Adrenal gland (tissue), 12 donors: ENCODE measurements around the gene CASTOR1. TPM values are rescaled to one million over a fixed set of nuclear protein-coding genes. Genes with fewer than 3 reads are reported as not detected.

Source experiments
- DNase-seq, 7 donors: peaks; one replicate each; pipeline ENCODE4 v3.0.0-alpha.2; 2019 to 2020
- H3K27ac ChIP-seq, 5 donors: fragments of 200-600 bp; sonication (generic) in 4 of 5; 1 replicate in 3 of 5; 2 replicates in 2 of 5; pipeline versions ENCODE4 v1.5.1 to v1.8.0; 2016 to 2020; ENCODE audit warnings: mild to moderate bottlenecking in 1 of 5
- H3K27me3 ChIP-seq: fragments of 200-600 bp; 2 replicates; pipeline ENCODE4 v1.8.0; 2021
- H3K36me3 ChIP-seq, 2 donors: fragments of 200-600 bp; replicated peaks in 1 of 2; 1 replicate in 1 of 2; 2 replicates in 1 of 2; pipeline versions ENCODE4 v1.5.1 to v1.8.0; 2018 to 2022
- H3K4me1 ChIP-seq, 2 donors: fragments of 200-600 bp; replicated peaks in 1 of 2; 1 replicate in 1 of 2; 2 replicates in 1 of 2; pipeline versions ENCODE4 v1.5.1 to v1.8.0; 2018 to 2021
- H3K4me3 ChIP-seq, 4 donors: fragments of 200-600 bp; sonication (generic) in 3 of 4; one replicate each; pipeline ENCODE4 v1.5.1; 2016 to 2018
- H3K9me3 ChIP-seq, 3 donors: fragments of 200-600 bp; sonication (generic) in 1 of 3; replicated peaks in 1 of 3; 1 replicate in 2 of 3; 2 replicates in 1 of 3; pipeline versions ENCODE4 v1.5.1 to v1.8.0; 2016 to 2021
- CTCF ChIP-seq, 6 experiments: fragments of 450-650 bp in 4 of 6; fragments of 200-600 bp in 2 of 6; sonication (generic) in 1 of 6; IDR thresholded peaks; 1 replicate in 5 of 6; 2 replicates in 1 of 6; pipeline versions ENCODE4 v1.5.1 to v1.8.0; 2016 to 2021; ENCODE audit warnings: antibody characterized with exemption in 6 of 6, mild to moderate bottlenecking in 2 of 6, moderate library complexity in 1 of 6
- POLR2A ChIP-seq, 2 donors: fragments of 450-650 bp; IDR thresholded peaks; one replicate each; pipeline ENCODE4 v1.6.1; 2017; ENCODE audit warnings: antibody characterized with exemption in 2 of 2, mild to moderate bottlenecking in 2 of 2, moderate library complexity in 1 of 2
- WGBS, 4 donors: extraction: QIAGEN DNeasy Blood & Tissue Kit in 2 of 4; methylation state at CpG; one replicate each; pipeline versions ENCODE4 v1.1.5 to v1.1.7; 2013 to 2017; 5-methylcytosine and 5-hydroxymethylcytosine counted together
- intact Hi-C, 2 donors: fragments of 100-400 bp; cut with DNase I; formaldehyde crosslinking; loops; one replicate each; pipeline versions ENCODE4 v1.14.1 to v1.15.0; 2022 to 2023
- polyA plus RNA-seq, 3 donors: library from polyadenylated mRNA; stranded (reverse); fragments of 200-250 nt in 2 of 3; fragments of 350-450 nt in 1 of 3; fragmentation: Illumina TruSeq in 1 of 3; extraction: RNeasy Lipid Tissue Mini Kit (QIAGEN cat#74804) in 1 of 3; gene quantifications; one replicate each; pipeline ENCODE4 v1.2.3, GENCODE V29; 2013 to 2014
- total RNA-seq, 9 donors: library from RNA; depleted of rRNA in 4 of 9; stranded (reverse); fragments of >200 nt in 4 of 9; fragments of 120-200 nt in 1 of 9; fragmentation: NEBNext Ultra II Directional in 1 of 9; extraction: Animal tissue kit (Norgen Biotek cat#: 25700) in 1 of 9; gene quantifications; one replicate each; pipeline versions ENCODE4 v1.1.0 to v1.2.4, GENCODE V29; 2013 to 2023
- donor health status: healthy with polysubstance abuse.
- donor health status: Bipolar disorder and iron deficiency.
- donor health status: DM: yes; HTN: yes; CAD: no.
- donor health status: DM: no; HTN: no; CAD: no.
- donor health status: DM: no; HTN: no; CAD: no.
- donor health status: DM: yes; HTN: yes; CAD: no.

The CASTOR1 gene
- total and polyA plus RNA-seq, 12 donors, result 2.4 to 20.1 (median 15.0) TPM

DNA sequence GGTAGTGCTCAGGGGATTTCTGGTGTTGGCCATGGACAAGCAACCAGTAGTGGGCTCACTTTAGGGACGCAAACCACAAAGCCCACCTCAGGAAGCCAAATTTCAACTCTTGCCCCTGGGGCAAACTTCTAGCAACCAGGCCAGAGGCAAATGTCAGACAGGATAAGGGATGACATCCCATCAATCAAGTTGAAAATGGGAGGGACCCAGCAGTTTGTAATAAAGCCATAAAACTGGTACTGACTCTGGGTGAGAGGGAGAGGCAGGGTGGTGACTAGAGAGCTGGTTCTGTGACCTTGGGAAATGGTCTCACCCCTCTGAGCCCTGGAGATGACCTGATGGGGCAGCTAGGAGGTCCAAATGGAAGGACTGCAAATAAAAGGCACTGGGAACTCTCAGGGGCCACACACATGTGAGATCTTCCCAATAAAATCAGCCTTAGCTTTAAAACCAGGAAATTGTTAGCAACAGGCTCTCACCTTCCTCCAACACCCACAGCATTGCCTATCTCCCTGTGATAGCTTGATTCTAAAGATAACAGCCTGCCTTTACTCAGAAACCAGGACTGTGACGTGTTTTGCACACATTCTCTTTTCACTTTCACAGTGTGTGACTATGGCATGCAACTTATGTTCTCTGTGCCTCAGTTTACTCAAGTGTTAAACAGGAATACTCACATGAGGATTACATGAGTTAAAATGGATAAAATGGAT, 43.8 kb upstream of the CASTOR1 start:
- no peak overlapping the region for H3K27ac ChIP-seq
- intact Hi-C loops, result no loop called here

DNA sequence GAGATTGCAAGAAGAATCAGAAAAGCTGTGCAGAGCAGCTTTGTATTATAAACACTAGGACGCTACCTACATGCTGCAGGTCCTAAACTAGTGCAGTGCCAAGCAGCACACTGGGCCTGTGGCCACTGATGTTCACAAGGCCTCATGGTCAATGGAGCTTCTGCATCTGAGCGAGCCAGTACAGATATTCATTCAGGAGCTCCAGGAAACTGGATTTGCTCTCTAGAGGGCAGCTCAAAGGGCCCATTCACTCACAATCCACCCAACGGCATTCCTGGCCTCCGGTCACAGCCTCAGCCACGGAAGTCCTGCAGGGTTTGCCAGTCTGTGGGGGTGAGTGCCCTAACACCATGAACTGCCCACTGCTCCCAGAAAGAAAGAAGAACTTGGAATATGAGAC, 43.2 kb upstream of the CASTOR1 start:
- H3K36me3 ChIP-seq, result peaks cover 0 to 55% of the 10 kb centered on the region in 2 donors

More for the DNA sequence above, 43.8 kb upstream of the CASTOR1 start:
- WGBS, 4 donors, result 83 to 94% (median 88%) methylated on average over 2 of the region's 2 CpGs
- peaks cover 0 to 61% of the 10 kb centered on the region in 2 donors for H3K36me3 ChIP-seq
- no peaks in the 10 kb centered on the region for H3K27me3 ChIP-seq
- H3K4me3 ChIP-seq, result no peak overlapping the region
- TF ChIP-seq POLR2A (IDR thresholded peaks at IDR 0.05), result no peak
- TF ChIP-seq CTCF (IDR thresholded peaks at IDR 0.05), result no peak
- no peaks in the 10 kb centered on the region for H3K9me3 ChIP-seq
- H3K4me1 ChIP-seq, result no peaks in the 10 kb centered on the region
- no peak for DNase-seq

DNA sequence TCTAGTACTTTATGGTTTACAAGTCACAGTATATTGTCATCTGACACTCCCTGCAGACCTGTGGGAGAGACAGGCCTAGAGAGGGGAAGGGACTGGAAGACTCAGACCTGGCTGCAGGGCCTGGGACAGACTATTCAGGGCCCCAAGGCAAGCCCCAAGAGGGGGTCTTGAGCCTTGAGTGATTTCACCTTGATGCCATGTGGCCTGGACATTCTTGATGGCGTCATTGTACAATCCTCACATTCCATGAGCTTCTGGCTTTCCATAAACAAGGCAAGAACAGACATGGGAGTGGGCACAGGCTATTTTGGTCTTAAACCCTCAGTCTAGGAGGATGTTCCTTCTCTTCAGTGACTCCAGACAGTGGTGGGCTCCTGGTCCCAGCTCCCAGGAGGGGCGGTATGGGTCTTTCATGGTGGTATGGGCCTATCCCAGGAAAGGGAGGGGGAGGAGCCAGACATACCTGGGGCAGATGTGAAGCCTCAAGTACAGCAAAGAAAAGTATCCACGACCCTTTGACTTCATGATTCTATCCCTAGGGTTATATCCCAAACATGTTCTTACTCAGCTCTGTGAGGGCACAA, 39.3 kb upstream of the CASTOR1 start:
- Histone ChIP-seq H3K4me3 (no peak overlapping the region), H3K4me1 (peaks cover 29 to 30% of the 10 kb centered on the region in 2 donors), H3K27ac (no peak overlapping the region), H3K9me3 (no peaks in the 10 kb centered on the region), H3K27me3 (no peaks in the 10 kb centered on the region), H3K36me3 (peaks cover 0 to 15% of the 10 kb centered on the region in 2 donors)
- 75 to 91% (median 79%) methylated on average over 3 of the region's 3 CpGs for WGBS, 4 donors
- TF ChIP-seq POLR2A (IDR thresholded peaks at IDR 0.05) (no peak), CTCF (IDR thresholded peaks at IDR 0.05) (no peak)
- no peak for DNase-seq
- intact Hi-C loops, result loop anchor here in 1 of 2 donors (5.0 kb wide), 1 partner anchor 41 kb away; the partner anchor contains the start of gene CASTOR1

More for the DNA sequence above, 43.2 kb upstream of the CASTOR1 start:
- 79 to 90% (median 85%) methylated on average over 5 of the region's 5 CpGs for WGBS, 4 donors
- Histone ChIP-seq H3K9me3 (no peaks in the 10 kb centered on the region), H3K4me1 (peaks cover under 1 to 1% of the 10 kb centered on the region in 2 donors), H3K4me3 (no peak overlapping the region), H3K27me3 (no peaks in the 10 kb centered on the region), H3K27ac (no peak overlapping the region)
- intact Hi-C loops, result no loop called here
- DNase-seq, result no peak
- TF ChIP-seq CTCF (IDR thresholded peaks at IDR 0.05) (no peak), POLR2A (IDR thresholded peaks at IDR 0.05) (no peak)

DNA sequence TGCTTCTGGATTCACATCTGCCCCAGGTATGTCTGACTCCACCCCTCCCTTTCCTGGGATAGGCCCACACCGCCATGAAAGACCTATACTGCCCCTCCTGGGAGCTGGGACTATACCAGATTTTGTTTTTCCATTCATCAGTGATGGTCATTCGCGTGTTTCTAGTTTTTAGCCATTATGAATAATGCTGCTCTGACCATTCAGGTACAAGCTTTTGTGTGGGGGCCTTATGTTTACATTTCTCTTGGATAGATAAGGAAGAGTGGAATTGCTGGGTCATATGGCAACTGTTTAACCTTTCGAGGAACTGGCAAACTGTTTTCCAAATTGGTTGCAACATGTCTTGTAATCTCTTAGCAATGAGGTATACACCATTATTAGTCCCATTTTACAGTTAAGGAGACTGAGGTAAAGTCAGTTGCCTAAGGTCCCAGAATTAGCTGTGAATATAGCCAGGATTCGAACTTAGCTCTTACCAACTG, 38.6 kb upstream of the CASTOR1 start:
- no peak for TF ChIP-seq POLR2A (IDR thresholded peaks at IDR 0.05)
- no peak for TF ChIP-seq CTCF (IDR thresholded peaks at IDR 0.05)
- Histone ChIP-seq H3K27me3 (no peaks in the 10 kb centered on the region), H3K4me3 (no peak overlapping the region), H3K27ac (peak overlapping the region in 2 of 5 donors; percentile 57 to 91), H3K36me3 (peaks cover 0 to 8% of the 10 kb centered on the region in 2 donors), H3K4me1 (peaks cover 32 to 36% of the 10 kb centered on the region in 2 donors), H3K9me3 (no peaks in the 10 kb centered on the region)
- intact Hi-C loops, result loop anchor here in 1 of 2 donors (5.0 kb wide), 1 partner anchor 41 kb away; the partner anchor contains the start of gene CASTOR1
- WGBS, 4 donors, result 81 to 92% (median 84%) methylated on average over 5 of the region's 5 CpGs
- no peak for DNase-seq
